Measurements from ENCODE around the gene BLVRB. TPM values are rescaled to one million over a fixed set of nuclear protein-coding genes. Genes with fewer than 3 reads are reported as not detected.
A peak's percentile ranks its signal among the peaks of the same experiment; 100 is the strongest.

Gene BLVRB
- total and polyA plus RNA-seq, 9 of the 15 experiments (the other 6 are each of a cell fraction or from before 2014, with no cell fraction given) = 81.1 to 749 (median 331) TPM

GRCh38 chr19:40403262-40403984 is 62.1 kb downstream of the BLVRB start (continued):
- TF ChIP-seq TSHZ1 (CRISPR knock-in tag; IDR thresholded peaks at IDR 0.05) (no peak), POLR2AphosphoS5 (IDR thresholded peaks at IDR 0.05; ENCODE audit: control insufficient read depth, insufficient read depth, low read depth, low read length) (no peak), DACH1 (IDR thresholded peaks at IDR 0.05; ENCODE audit: partially characterized antibody) (no peak), CREM (IDR thresholded peaks at IDR 0.05; ENCODE audit: low read depth) (no peak), POLR2G (IDR thresholded peaks at IDR 0.05; ENCODE audit: low read depth, low read length) (peak; percentile 40; the same call in 1 of the 2 replicates), HDGF (IDR thresholded peaks at IDR 0.05) (0 out of 2 replicates have a peak, but pooled peaks have one; percentile 73), SPI1 (IDR thresholded peaks at IDR 0.05; ENCODE audit: borderline replicate concordance, low read depth, low read length) (no peak), CBFB (CRISPR knock-in tag; IDR thresholded peaks at IDR 0.05) (no peak), GTF3C2 (IDR thresholded peaks at IDR 0.05; ENCODE audit: borderline replicate concordance, extremely low read depth, insufficient read length) (peak; percentile 45), E2F4 (CRISPR knock-in tag; IDR thresholded peaks at IDR 0.05; ENCODE audit: low read depth) (no peak), TOE1 (IDR thresholded peaks at IDR 0.05; ENCODE audit: borderline replicate concordance) (no peak), TOE1 (CRISPR knock-in tag; IDR thresholded peaks at IDR 0.05; ENCODE audit: borderline replicate concordance, low read depth) (no peak), SOX6 (IDR thresholded peaks at IDR 0.05) (peak; percentile 20; the same call in 1 of the 2 replicates), PHF21A (IDR thresholded peaks at IDR 0.05; ENCODE audit: borderline replicate concordance, low read depth) (no peak)
- TF ChIP-seq, protein P1, sequence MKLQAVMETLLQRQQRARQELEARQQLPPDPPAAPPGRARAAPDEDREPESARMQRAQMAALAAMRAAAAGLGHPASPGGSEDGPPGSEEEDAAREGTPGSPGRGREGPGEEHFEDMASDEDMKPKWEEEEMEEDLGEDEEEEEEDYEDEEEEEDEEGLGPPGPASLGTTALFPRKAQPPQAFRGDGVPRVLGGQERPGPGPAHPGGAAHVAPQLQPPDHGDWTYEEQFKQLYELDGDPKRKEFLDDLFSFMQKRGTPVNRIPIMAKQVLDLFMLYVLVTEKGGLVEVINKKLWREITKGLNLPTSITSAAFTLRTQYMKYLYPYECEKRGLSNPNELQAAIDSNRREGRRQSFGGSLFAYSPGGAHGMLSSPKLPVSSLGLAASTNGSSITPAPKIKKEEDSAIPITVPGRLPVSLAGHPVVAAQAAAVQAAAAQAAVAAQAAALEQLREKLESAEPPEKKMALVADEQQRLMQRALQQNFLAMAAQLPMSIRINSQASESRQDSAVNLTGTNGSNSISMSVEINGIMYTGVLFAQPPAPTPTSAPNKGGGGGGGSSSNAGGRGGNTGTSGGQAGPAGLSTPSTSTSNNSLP (IDR thresholded peaks at IDR 0.05; ENCODE audit: borderline replicate concordance, low read depth, low read length) = no peak
- TF ChIP-seq, protein P2, sequence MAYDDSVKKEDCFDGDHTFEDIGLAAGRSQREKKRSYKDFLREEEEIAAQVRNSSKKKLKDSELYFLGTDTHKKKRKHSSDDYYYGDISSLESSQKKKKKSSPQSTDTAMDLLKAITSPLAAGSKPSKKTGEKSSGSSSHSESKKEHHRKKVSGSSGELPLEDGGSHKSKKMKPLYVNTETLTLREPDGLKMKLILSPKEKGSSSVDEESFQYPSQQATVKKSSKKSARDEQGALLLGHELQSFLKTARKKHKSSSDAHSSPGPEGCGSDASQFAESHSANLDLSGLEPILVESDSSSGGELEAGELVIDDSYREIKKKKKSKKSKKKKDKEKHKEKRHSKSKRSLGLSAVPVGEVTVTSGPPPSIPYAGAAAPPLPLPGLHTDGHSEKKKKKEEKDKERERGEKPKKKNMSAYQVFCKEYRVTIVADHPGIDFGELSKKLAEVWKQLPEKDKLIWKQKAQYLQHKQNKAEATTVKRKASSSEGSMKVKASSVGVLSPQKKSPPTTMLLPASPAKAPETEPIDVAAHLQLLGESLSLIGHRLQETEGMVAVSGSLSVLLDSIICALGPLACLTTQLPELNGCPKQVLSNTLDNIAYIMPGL (CRISPR knock-in tag; IDR thresholded peaks at IDR 0.05) = no peak

Measured in K562 (cell line).